Activated CD8-positive, alpha-beta memory T cell treated with anti-CD3 and anti-CD28 coated beads, Interleukin-2, amount 50 U/mL, for 4 hours (primary cell): ENCODE measurements around the gene LRMDA.

Source experiments
- DNase-seq: peaks from one replicate; pipeline ENCODE4 v3.0.0-alpha.2; 2020

Gene LRMDA

DNA sequence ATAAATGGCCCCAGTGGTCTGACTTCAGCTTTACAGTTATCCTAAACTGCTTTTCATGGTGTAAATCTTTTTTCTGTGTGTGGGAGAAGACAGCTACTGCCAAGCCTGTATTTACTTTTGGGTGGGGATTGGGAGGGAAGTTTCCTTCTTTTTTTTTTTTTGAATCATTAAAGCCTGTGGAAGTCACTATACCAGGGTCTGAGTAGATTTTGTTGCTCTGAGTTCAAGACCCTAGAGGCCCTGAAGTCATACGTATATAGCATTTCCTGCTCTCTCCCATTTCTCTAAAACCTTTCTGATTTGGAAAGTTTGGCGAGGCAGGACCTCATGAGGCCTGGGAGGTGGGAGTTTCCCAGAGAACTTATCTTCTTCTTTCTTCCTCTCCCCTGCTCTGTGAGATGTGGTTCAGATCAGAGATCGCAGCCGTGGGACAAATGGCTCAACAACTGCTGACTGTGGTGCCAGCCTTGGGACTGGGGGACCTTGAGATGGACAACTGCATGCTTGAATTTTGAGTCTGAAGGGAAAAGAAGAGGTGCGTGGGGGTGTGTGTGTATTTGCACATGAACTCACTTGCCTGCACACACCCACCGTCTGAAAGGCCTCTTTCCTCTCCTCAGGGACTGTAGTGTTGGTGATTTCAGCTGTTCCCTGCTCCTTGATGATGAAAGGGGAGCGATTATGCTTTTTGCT, 18.1 kb downstream of the LRMDA start:
- no peak for DNase-seq

DNA sequence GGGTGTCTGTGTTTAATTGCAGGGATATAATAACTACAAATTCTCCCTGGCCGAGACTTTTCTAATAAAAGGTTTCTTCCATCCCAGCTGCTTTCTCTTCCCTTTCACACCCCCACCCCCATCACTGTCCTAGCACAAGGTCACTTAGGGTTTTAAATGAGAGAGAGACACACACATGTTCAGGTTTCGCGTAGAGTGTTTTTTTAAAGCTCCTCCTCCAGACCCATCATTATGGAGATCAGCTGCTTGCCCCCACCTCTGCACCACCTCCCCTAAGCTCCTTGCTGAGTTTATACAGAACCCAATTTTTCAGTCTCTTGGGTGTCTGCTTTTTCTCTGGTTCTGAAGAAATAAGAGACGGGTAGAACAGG, 18.6 kb downstream of the LRMDA start:
- no peak for DNase-seq

DNA sequence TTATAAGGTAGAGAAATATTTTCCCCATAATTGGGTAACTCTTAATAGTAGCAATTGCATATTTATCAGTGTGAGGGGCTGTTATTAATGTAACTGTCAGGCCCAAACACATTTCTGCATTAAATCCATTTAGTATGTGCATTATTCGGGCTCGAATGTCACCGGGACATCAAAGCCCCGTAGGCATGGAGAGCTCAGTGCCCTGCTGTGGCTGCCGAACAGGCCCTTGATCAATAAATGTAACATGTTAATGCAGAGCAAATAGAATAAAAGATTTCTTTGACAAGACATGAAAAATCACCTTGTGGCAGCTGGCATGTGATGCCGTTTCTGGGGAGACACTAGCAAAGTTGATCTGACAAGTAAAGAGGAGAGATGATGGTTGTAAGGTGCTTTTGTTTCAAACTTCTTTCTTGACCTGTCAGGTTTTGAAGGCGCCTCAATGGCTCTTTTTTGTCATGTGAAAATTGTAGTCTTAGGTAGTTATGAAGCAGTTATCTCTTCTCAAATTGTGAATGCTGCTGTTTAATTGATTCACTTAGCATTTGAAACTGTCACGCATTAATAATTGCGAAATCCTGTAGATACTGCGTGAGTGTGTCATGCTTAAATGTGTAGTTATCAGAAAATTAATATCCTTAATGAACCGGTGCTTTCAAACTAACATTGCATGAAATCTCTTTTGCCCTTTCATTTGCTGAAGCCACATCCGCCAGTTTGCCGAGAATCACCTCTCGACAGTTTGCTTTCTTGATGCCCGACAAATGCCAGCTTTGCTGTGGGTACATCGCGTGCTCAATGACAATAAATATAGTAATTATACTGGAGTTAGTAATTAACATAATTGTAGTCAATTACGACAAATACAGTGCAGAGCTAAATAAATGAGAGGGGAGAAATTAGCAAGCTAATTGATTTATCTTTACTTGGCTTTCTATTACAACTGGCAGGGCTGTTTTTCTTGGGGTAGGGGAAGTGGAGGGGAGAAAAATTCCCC, 19.5 kb downstream of the LRMDA start:
- DNase-seq, result no peak

GRCh38 chr10:75451831-75452230, 20.4 kb downstream of the LRMDA start:
- DNase-seq, result no peak

DNA sequence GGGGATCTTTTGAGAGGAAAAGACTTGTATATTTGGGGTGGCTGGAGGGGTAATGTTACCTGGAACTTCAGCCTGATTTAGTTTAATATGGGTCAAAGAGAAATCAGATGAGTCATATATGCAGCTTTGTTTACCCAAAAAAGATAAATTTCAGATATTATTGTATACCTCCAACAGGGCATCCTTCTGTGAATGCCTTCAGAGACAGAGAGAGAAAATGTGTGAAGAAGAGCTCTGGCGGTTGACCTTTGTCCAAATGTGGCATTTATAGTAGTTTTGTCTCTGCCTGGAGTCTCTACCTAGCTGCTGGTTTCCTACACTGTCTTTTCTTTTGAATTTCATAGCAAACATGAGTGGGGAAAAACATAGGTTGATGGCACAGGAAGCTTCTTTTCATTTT, 21.6 kb downstream of the LRMDA start:
- DNase-seq, result no peak

DNA sequence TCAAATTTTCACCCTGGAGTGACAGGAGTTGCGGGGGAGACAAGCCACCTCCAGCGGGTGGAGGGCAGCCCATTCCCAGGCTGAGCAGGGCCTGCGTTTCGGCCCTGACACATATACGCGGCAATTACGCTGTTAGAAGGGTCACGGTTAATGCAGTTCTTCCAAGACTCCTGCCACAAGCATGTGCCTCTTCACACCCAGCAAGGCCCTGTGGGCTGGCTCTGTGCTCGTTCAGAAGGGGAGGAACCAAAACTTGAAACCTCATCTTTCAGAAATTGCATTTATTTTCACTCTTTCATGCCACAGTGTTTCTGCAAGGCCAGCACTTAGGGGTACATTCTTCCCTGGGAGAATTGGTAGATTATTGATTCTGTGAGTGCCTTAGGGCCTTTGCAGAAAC, 24.7 kb downstream of the LRMDA start:
- DNase-seq, result no peak

DNA sequence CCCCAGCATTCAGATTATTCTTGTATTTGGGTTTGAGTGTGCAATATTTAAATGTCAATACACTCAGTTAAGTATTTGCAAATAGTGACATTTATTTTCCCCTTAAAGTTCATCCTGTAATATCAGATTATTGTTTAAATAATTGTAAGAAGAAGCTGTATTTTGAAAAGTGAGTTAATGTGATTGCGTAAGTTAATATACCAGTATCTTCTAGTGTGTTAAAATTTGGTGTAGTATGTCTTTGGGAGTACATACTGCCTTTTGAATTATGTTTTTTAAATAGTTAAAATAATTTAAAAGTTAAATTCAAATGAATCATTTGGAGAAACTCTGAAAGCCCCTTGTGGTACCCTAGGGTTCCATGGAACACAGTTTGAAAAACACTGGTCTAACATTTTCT, 28.6 kb downstream of the LRMDA start:
- DNase-seq, result no peak

DNA sequence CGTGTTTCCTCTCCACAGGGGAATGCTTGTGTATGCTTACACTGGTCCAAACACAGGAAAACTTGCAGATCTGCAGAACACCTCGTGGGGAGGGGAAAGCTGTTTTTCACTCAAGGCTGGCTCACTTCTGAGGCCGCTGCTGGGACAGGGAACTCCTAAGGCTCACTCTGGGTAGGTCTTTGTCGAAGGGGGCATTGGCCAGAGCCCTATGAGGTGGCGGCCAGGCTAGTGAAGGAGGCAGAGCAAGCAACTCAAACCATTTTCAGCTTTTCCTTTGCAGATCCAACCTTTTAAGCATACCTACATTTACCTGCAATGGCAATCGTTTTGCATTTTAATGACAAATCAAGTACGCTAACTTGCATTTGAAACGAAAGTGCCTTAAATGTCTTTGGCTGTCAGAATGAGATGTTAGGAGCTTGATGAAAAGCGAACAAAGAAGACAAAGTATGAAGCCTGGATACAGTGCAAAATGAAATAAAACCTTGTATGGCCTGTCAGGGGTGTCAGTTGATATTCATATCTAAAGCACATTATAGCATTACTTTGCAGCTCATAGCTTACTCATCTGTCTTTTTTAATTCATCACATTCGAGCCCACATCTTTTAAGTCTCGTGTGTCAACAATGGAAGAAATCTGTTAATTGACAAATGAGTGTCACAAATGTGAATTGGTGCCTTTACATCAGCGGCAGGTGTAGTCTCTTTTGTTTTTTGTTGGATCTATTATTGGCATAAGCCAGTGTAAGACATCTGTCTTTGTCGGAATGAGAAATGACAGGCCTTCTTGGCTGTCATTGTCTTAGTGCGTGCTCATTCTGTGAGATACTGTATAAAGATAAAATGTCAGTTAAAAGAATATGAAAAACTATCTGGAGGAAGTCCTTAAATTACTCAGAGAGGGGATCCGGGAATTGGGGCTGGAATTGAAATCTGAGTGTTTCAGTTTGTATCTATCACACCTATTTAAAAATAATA, 30.5 kb downstream of the LRMDA start:
- no peak for DNase-seq

GRCh38 chr10:75462865-75463264, 31.4 kb downstream of the LRMDA start:
- no peak for DNase-seq

- no peak for DNase-seq
Measured at GRCh38 chr10:75464478-75465449, 33.3 kb downstream of the LRMDA start.

GRCh38 chr10:75465450-75465827, 34.0 kb downstream of the LRMDA start:
- no peak for DNase-seq

DNA sequence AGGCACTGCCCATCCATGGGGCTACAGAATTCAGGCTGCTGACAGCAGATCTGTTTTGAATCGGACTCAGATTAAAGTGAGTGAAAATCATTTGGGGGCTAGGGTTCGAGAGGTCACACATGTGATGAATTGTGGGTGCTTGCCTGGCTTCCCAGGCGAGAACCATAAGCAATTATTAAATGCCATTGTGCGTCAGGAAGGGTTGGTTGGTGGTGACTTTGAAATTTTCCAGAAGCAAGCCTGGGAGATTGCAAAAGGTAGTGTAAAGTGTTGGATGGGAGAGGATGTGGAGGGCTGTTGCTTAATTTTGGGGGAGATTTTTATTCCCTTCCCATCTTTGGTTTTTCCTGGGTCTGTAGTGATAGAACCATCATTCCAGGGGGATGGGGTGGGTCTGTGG, 34.6 kb downstream of the LRMDA start:
- DNase-seq, result no peak

- DNase-seq, result no peak
Measured at GRCh38 chr10:75466886-75467285, 35.5 kb downstream of the LRMDA start.

GRCh38 chr10:75468612-75469005, 37.2 kb downstream of the LRMDA start:
- DNase-seq, result no peak

DNA sequence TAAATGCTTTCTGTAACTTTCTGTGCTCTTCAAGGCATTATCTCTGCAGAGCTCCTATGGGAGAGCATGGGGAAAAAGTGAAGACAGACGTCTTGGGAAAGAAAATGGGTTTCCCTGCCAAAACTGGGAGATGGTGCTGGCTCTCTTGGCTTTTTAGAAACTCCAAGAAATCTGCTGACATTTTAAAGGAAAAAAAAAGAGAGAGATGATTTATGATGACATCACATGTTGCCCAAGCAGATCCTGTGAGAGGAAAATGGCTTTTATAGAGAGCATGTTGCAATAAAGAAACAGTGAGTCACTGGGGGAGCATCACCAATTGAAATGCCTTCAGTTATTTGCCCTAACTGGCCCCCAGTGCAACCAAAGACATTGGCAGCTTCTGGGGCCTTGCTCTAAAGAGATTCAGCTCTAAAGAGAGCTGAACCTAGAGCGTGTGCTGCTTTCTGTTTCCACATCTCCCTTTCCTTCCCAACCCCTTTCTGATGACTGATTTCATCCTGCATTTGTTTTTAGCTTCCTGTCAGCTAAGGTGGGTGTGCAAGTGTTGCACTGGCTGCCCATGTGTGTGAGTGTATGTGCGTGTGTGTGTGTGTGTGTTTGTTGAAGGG, 37.7 kb downstream of the LRMDA start:
- no peak for DNase-seq

DNA sequence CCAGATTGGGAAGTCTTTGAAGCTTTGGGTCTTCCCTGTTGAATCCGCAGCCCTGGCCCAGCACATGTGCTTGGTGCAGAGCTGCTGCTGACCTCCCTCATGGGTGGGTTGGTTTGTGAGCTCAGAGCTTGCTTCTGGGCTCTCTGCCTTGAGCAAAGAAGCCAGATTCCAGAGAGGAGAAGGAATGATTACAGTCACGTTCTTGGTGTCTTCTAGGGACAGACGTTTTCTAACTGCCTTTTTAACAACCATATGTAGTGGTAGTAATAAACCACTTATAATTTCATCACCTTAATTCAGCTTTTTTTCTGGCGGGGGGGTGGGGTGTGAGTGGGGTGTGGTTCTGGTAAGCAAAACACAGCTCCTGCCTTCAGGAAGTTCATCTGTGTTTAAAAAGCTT, 39.5 kb downstream of the LRMDA start:
- no peak for DNase-seq

DNA sequence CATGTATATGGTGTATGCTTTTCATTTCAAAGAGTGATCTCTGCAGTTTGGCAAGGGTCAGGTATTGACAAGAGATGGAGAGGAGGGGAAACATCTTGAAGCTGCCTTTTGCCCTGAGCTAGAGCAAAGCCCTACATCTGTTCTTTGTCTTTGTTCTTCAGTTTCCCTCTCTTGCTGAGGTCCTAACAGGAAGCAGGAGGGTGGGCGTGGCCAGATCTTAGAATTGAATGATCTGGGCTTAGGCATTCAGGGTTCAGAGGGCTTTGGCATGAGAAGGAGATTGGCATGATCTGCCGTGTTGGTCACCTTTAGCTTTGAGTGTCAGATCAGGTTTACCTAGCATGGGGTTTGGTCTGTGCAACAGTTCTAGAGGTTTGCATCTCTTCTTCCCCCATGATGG, 41.3 kb downstream of the LRMDA start:
- DNase-seq, result no peak

GRCh38 chr10:75474106-75474505, 42.7 kb downstream of the LRMDA start:
- DNase-seq, result no peak

DNA sequence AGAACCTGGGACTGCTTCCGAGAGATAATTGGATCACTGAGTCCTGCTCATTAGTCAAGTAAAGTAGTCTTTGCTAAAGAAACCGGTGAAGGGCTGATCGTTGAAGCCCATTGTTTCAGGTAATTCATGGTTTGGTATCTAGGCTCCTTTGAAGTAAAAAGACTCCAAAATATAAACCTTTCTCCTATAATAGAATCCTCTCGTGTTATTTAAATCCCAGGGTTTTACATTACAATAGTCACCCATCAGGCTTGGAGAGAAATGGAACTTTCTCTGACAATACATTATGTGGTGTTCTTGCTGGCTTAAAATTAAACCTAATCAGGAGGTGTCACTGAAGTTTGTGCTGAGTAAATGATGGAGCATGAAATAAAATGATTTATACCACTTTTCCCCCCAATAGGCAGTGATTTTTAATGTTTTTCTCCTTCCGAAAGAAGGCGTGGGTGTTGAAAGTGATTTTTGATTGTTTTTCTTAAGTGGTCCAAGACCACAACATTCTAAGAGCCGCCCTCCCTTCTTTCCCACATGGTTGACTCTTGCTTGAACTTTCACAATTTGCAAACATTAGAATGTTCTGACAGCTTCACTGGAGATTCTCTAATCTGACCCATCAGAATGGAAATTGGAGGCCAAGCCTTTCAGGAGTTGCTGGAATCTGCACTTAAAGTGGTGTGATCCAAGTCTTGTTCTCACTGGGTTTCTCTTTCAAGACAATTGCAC, 44.2 kb downstream of the LRMDA start:
- no peak for DNase-seq

DNA sequence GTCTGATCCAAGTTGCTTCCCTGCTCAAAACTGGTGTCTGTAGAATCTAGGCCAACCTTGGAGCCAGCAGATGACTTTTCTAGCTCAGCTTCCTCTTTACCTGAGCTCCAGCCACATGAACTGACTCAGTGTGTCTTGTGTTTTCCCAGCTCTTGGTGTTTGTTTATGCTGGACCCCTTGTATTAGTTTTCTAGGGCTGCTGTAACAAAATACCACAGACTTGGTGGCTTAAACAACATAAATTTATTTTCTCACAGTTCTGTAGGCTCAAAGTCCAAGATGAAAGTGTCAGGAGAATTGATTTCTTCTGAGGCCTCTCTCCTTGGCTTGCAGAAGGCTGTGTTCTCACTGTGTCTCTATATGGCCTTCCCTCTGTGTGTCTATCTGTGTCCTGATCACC, 45.1 kb downstream of the LRMDA start:
- DNase-seq, result no peak

GRCh38 chr10:75476985-75477384, 45.6 kb downstream of the LRMDA start:
- DNase-seq, result no peak
